COLO829 (cell line): ENCODE data around the gene TNFRSF19.
A peak's percentile ranks its signal among the peaks of the same experiment; 100 is the strongest.
"Not testable (repeated sequence)": the region's sequence is repeated elsewhere in the genome, so short reads cannot be mapped to it uniquely, and the experiment has no call there.

Experiments used
- DNase-seq: peaks from one replicate; pipeline ENCODE4 v3.0.0; 2012; ENCODE audit warnings: low spot score

The TNFRSF19 gene, protein sequence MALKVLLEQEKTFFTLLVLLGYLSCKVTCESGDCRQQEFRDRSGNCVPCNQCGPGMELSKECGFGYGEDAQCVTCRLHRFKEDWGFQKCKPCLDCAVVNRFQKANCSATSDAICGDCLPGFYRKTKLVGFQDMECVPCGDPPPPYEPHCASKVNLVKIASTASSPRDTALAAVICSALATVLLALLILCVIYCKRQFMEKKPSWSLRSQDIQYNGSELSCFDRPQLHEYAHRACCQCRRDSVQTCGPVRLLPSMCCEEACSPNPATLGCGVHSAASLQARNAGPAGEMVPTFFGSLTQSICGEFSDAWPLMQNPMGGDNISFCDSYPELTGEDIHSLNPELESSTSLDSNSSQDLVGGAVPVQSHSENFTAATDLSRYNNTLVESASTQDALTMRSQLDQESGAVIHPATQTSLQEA

GRCh38 chr13:23570099-23570920 lies at the start of gene TNFRSF19:
Gene TNFRSF19, plus strand, starts transcription at chr13:23570412. Its CDS starts 19,772 bp downstream, at chr13:23590184.
- peak; percentile 92 for DNase-seq

GRCh38 chr13:23529926-23530325 lies 40.3 kb upstream of the TNFRSF19 start:
- DNase-seq: not testable (repeated sequence)

DNA sequence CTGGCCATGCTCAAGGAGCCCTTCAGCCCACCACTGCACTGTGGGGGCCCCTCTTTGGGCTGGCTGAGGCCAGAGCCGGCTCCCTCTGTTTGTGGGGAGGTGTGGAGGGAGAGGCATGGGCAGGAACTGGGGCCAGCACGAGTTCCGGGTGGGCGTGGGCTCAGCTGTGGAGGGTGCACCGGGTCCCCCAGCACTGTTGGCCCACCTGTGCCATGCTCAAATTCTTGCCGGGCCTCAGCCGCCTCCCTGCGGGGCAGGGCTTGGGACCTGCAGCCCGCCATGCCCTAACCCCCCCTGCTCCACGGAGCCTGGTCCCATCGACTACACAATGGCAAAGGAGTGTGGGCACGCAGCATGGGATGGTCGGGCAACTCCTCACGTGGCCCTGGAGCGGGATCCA lies 38.8 kb upstream of the TNFRSF19 start:
- DNase-seq: no peak

- no peak for DNase-seq
These were observed 36.1 kb upstream of the TNFRSF19 start for GRCh38 chr13:23534090-23534489.

- DNase-seq: no peak
These were observed 28.9 kb upstream of the TNFRSF19 start for GRCh38 chr13:23541221-23541824.

DNA sequence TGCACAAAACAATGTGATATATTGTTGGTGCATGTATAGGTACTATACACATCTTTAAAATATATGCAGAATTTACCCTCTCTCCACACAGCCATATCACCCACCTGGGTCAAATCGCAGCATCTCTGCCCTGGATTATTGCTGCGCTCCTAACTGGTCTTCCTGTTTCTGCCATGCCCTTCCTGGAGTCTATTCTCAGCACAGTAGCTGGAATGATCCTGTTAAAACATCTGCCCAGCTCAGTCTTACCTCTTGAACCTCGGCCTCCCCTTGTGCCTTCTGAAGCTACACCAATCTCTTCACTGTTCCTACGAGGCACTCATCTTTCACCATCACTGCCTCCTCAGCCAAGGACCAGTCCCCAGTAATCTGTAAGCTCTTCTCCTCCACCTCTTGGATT lies 25.5 kb upstream of the TNFRSF19 start:
- no peak for DNase-seq

- peak; percentile 81 for DNase-seq
These were observed 23.1 kb upstream of the TNFRSF19 start for GRCh38 chr13:23547000-23547590.

- no peak for DNase-seq
These were observed 20.5 kb upstream of the TNFRSF19 start for GRCh38 chr13:23549724-23550123.

- DNase-seq: no peak
These were observed 20.0 kb upstream of the TNFRSF19 start for GRCh38 chr13:23550163-23550562.

- no peak for DNase-seq
These were observed 18.8 kb upstream of the TNFRSF19 start for GRCh38 chr13:23551213-23552008.

DNA sequence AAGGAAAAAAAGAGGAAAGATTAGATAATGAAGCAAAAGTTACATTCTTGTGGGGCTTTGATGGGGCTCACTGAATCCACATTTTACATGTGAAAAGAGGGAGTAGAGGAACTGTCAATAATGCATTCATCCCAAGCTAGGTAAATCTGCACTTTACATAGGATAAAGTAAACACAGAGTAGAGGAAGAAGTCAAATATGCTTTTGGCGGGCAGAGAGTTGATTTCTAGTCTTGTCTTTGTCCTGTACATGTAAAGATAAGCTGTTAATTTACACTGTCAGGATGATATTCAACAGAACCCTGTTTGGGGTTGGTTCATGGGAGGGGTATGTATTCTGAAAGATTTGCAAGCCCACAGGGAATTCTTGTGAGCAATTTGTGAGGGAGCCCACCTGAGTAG lies 18.0 kb upstream of the TNFRSF19 start:
- DNase-seq: no peak

- no peak for DNase-seq
These were observed 17.6 kb upstream of the TNFRSF19 start for GRCh38 chr13:23552661-23553060.

DNA sequence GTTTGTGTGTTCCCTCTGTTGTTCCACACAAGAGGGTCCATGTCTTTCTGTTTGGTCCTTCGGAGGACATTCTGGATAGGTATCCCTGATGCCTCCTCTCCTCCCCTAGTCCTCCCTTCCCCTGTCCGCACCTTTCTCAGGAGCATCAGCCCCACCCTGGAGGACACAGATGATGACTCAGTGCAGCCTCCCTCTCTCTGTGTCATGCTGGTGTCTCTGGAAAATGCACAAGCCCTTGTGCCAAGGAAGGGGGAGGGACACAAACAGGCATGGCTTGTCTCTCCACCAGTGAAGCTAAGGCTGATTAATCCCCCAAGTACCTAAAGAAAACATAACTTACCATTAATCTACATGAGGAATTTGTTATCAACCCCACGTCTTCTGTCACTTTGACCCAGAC lies 16.2 kb upstream of the TNFRSF19 start:
- DNase-seq: no peak

GRCh38 chr13:23557043-23557442 lies 13.2 kb upstream of the TNFRSF19 start:
- DNase-seq: no peak

DNA sequence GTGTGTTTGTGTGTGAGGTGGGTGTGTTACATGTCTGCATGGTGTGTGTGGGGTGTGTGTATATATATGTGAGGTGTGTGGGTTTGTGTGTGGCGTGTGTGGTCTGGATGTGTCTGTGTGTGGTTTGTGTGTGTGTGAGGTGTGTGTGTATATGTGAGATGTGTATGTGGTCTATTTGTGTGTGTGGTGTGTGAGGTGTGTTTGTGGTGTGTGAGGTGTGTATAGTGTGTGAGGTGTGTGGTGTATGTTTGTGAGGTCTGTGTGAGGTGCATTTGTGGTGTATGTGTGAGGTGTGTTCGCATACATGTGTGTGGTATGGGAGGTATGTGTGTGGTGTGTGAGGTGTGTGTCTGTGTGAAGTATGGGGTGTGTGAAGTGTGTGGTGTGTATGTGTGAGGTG lies 12.5 kb upstream of the TNFRSF19 start:
- no peak for DNase-seq

GRCh38 chr13:23558675-23559536 lies 11.3 kb upstream of the TNFRSF19 start:
- peak; percentile 98 for DNase-seq

DNA sequence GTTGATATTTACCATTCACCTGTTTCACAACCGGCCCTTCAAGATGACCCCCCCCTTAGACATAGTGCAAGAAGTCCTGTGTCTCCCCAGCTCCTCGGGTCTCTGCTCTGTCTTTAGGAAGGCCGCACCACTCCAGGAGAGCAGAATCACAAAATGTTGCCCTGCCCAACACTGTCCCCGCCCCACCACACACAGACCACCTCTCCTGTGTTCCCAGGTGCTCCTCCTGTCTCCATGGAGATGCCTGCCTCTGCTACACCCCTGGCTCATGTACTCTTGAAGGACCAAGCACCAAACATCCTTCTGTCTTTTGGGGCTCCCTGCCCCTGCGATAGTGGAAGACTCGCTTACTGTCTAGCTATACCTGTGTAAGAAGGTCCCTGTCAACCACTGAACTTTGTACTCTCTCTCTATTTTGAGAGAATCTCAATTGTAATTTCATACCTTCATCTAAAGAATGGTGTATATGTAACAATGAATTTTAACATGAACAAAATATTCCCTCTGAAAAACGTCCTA lies 9.6 kb upstream of the TNFRSF19 start:
- no peak for DNase-seq

- no peak for DNase-seq
These were observed 9.0 kb upstream of the TNFRSF19 start for GRCh38 chr13:23561261-23561660.

GRCh38 chr13:23563085-23563845 lies 6.9 kb upstream of the TNFRSF19 start:
- DNase-seq: no peak
